K562 (cell line): ENCODE measurements around the gene OR2B2. TPM values are rescaled to one million over a fixed set of nuclear protein-coding genes. Genes with fewer than 3 reads are reported as not detected.
A peak's percentile ranks its signal among the peaks of the same experiment; 100 is the strongest.

Source experiments
- ATAC-seq: fragments of 200-7000 bp; cut with Tn5 transposase; 3 replicates; pipeline ENCODE4 v1.9.1; 2020; ENCODE audit warnings: moderate library complexity
- BruUV-seq: library from RNA; stranded (reverse); fragments of 400-500 nt; replicated peaks from 2 replicates; lab custom pipeline; 2021; lab: Mats Ljungman, UMichigan
- CTCF ChIA-PET: fragments of 300-600 bp; formaldehyde crosslinking; extraction: SDS; loops from one replicate; lab custom pipeline; 2021; ENCODE audit warnings: low intra/inter-chr PET ratio; lab: Yijun Ruan, JAX
- POLR2A ChIA-PET: fragments of 300-600, 350-650 bp; sonication (Branson Sonifier 250); formaldehyde crosslinking; extraction: SDS; loops from one replicate; lab custom pipeline; 2021; ENCODE audit warnings: antibody characterized with exemption, inconsistent platforms; lab: Yijun Ruan, JAX
- DNase-seq, 4 experiments: peaks; one replicate each; pipeline versions ENCODE4 v3.0.0 to v3.0.0-alpha.2; 2011 to 2018; ENCODE audit warnings: low spot score in 3 of 4, mixed read lengths in 3 of 4; ENCODE audit errors: extremely low read depth in 1 of 4
- FAIRE-seq: peaks from 2 replicates; lab custom pipeline; 2011; peaks lifted over from hg19 to GRCh38; lab: Jason Lieb, UNC
- H2AFZ ChIP-seq: 2 replicates; pipeline ENCODE4 v1.6.0; 2011; ENCODE audit warnings: low read depth, low read length, control low read depth, inconsistent platforms
- H3K27ac ChIP-seq: fragments of 200-600 bp; 3 replicates; pipeline ENCODE4 v1.8.0; 2011; ENCODE audit warnings: low read depth, mild to moderate bottlenecking, control low read depth, inconsistent platforms, low read length, moderate library complexity, mixed read lengths; ENCODE audit errors: extremely low read depth
- H3K27me3 ChIP-seq, 2 experiments: fragments of 300-600 bp in 1 of 2; 2 replicates in 1 of 2; 3 replicates in 1 of 2; pipeline versions ENCODE4 v1.6.0 to v1.8.0; 2011; ENCODE audit warnings: inconsistent platforms in 2 of 2, low read length in 2 of 2, mild to moderate bottlenecking in 1 of 2, mixed read lengths in 1 of 2, moderate library complexity in 1 of 2; ENCODE audit not compliant: control insufficient read depth in 2 of 2, insufficient read depth in 2 of 2
- H3K36me3 ChIP-seq: fragments of 300-600 bp; 3 replicates; pipeline ENCODE4 v1.8.0; 2011; ENCODE audit warnings: mild to moderate bottlenecking, low read length, inconsistent platforms; ENCODE audit not compliant: control insufficient read depth, insufficient read depth
- H3K4me1 ChIP-seq, 2 experiments: fragments of 200-600 bp in 1 of 2; replicated peaks in 1 of 2; 2 replicates in 1 of 2; 3 replicates in 1 of 2; pipeline versions ENCODE4 v1.5.1 to v1.8.0; 2011; ENCODE audit warnings: inconsistent platforms in 2 of 2, low read length in 2 of 2, mild to moderate bottlenecking in 1 of 2, mixed read lengths in 1 of 2, moderate library complexity in 1 of 2; ENCODE audit not compliant: control insufficient read depth in 2 of 2, insufficient read depth in 2 of 2
- H3K4me2 ChIP-seq: 2 replicates; pipeline ENCODE4 v1.6.1; 2011; ENCODE audit warnings: low read length, control low read depth, inconsistent platforms, mixed read lengths; ENCODE audit not compliant: insufficient read depth
- H3K4me3 ChIP-seq: fragments of 200-600 bp; sonication (generic), shearing (Covaris generic); 2 replicates; pipeline ENCODE4 v1.5.1; 2016; ENCODE audit warnings: control low read depth, inconsistent platforms
- H3K79me2 ChIP-seq: fragments of 200-600 bp; 3 replicates; pipeline ENCODE4 v1.8.0; 2011; ENCODE audit warnings: low read length, inconsistent platforms; ENCODE audit not compliant: control insufficient read depth, insufficient read depth
- H3K9ac ChIP-seq, 2 experiments: 2 replicates each; pipeline versions ENCODE4 v1.6.0 to v1.6.1; 2011; ENCODE audit warnings: low read depth in 2 of 2, low read length in 2 of 2, control low read depth in 1 of 2, inconsistent platforms in 1 of 2, mild to moderate bottlenecking in 1 of 2, mixed read lengths in 1 of 2; ENCODE audit not compliant: insufficient read depth in 1 of 2
- H3K9me1 ChIP-seq: one replicate; pipeline ENCODE4 v1.6.0; 2011; ENCODE audit warnings: inconsistent platforms, mild to moderate bottlenecking, low read length, moderate library complexity; ENCODE audit not compliant: control insufficient read depth, insufficient read depth
- H3K9me3 ChIP-seq: replicated peaks from 2 replicates; pipeline ENCODE4 v1.5.1; 2011; ENCODE audit warnings: low read depth, low read length, inconsistent platforms; ENCODE audit not compliant: control insufficient read depth, insufficient read depth
- H4K20me1 ChIP-seq: replicated peaks from 2 replicates; pipeline ENCODE4 v1.6.1; 2011; ENCODE audit warnings: low read length, inconsistent platforms, mixed read lengths; ENCODE audit not compliant: control insufficient read depth, insufficient read depth
- BCLAF1 ChIP-seq, 2 experiments: fragments of 450-650 bp in 1 of 2; IDR thresholded peaks; 2 replicates each; pipeline ENCODE4 v1.6.1; 2011 to 2017; ENCODE audit warnings: low read depth in 2 of 2, antibody characterized with exemption in 1 of 2, borderline replicate concordance in 1 of 2, low read length in 1 of 2, mild to moderate bottlenecking in 1 of 2, mixed read lengths in 1 of 2; ENCODE audit not compliant: control insufficient read depth in 1 of 2
- GATA2 ChIP-seq: sonication (generic); formaldehyde crosslinking; IDR thresholded peaks from 2 replicates; pipeline ENCODE4 v1.4.0; 2020; ENCODE audit warnings: mild to moderate bottlenecking, missing genetic modification reagents
- SMARCC2 ChIP-seq: fragments of 450-650 bp; IDR thresholded peaks from 2 replicates; pipeline ENCODE4 v1.6.1; 2017; ENCODE audit warnings: antibody characterized with exemption, moderate library complexity, mild to moderate bottlenecking, low read depth
- SUPT5H ChIP-seq: fragments of 450-650 bp; IDR thresholded peaks from 2 replicates; pipeline ENCODE4 v1.6.1; 2016
- TEAD1 ChIP-seq, 2 experiments: fragments of 450-650 bp in 1 of 2; sonication (generic) in 1 of 2; formaldehyde crosslinking; IDR thresholded peaks; 2 replicates each; pipeline versions ENCODE4 v1.4.0 to v1.8.0; 2020 to 2022; ENCODE audit warnings: mild to moderate bottlenecking in 2 of 2, missing genetic modification reagents in 1 of 2
- TSC22D4 ChIP-seq: fragments of 450-650 bp; IDR thresholded peaks from 2 replicates; pipeline ENCODE4 v1.6.1; 2016; ENCODE audit warnings: missing genetic modification characterization, missing biosample characterization, control low read depth
- ZNF143 ChIP-seq: sonication (generic); formaldehyde crosslinking; IDR thresholded peaks from 2 replicates; pipeline ENCODE4 v1.9.0; 2022; ENCODE audit warnings: mild to moderate bottlenecking, missing genetic modification reagents
- WGBS: fragments of 100-300 bp; shearing (Covaris generic); methylation state at CpG from one replicate; pipeline ENCODE4 v1.1.6; 2016; ENCODE audit warnings: low coverage, mixed read lengths; ENCODE audit not compliant: insufficient coverage; ENCODE audit errors: missing lambda C conversion rate; 5-methylcytosine and 5-hydroxymethylcytosine counted together
- in situ Hi-C: fragments of 300-500 bp; cut with MboI; formaldehyde crosslinking; loops from 4 replicates; pipeline ENCODE4 v1.15.0; 2018; ENCODE audit warnings: inconsistent platforms, mixed read lengths
- intact Hi-C: fragments of 100-400 bp; cut with micrococcal nuclease; formaldehyde crosslinking; loops from 2 replicates; pipeline ENCODE4 v1.14.2; 2022
- polyA plus RNA-seq, 8 experiments: library from polyadenylated mRNA; depleted of rRNA in 4 of 8; stranded (reverse) in 5 of 8; unstranded in 3 of 8; fragments of >200 nt; fragmentation: Nextera tagmentation in 2 of 8; fragmentation: Illumina TruSeq in 1 of 8; extraction: Ambion mirVana in 2 of 8; extraction: Trizol in 1 of 8; gene quantifications; 2 replicates each; pipeline versions ENCODE4 v1.2.1 to v1.2.3, GENCODE V29; 2011 to 2014; ENCODE audit warnings: inconsistent platforms in 1 of 8, missing spikeins in 1 of 8
- total RNA-seq, 7 experiments: library from RNA; depleted of rRNA in 6 of 7; stranded (reverse); fragments of >200 nt in 6 of 7; fragmentation: Illumina TruSeq in 2 of 7; extraction: Trizol in 2 of 7; gene quantifications; 2 replicates each; pipeline versions ENCODE4 v1.2.1 to v1.2.3, GENCODE V29; 2011 to 2021; ENCODE audit warnings: low replicate concordance in 1 of 7
- TF ChIP-seq, protein P1 (sequence below): fragments of 450-650 bp; IDR thresholded peaks from 2 replicates; pipeline ENCODE4 v1.6.1; 2016; ENCODE audit warnings: low read depth, mild to moderate bottlenecking, moderate library complexity
- TF ChIP-seq, protein P2 (sequence below): sonication (generic); formaldehyde crosslinking; IDR thresholded peaks from 2 replicates; pipeline ENCODE4 v1.8.1; 2023; ENCODE audit warnings: mild to moderate bottlenecking, missing genetic modification reagents

Gene OR2B2
- total and polyA plus RNA-seq, 9 of the 15 experiments (the other 6 are each of a cell fraction or from before 2014, with no cell fraction given), result 0.24 TPM; not detected in 8

DNA sequence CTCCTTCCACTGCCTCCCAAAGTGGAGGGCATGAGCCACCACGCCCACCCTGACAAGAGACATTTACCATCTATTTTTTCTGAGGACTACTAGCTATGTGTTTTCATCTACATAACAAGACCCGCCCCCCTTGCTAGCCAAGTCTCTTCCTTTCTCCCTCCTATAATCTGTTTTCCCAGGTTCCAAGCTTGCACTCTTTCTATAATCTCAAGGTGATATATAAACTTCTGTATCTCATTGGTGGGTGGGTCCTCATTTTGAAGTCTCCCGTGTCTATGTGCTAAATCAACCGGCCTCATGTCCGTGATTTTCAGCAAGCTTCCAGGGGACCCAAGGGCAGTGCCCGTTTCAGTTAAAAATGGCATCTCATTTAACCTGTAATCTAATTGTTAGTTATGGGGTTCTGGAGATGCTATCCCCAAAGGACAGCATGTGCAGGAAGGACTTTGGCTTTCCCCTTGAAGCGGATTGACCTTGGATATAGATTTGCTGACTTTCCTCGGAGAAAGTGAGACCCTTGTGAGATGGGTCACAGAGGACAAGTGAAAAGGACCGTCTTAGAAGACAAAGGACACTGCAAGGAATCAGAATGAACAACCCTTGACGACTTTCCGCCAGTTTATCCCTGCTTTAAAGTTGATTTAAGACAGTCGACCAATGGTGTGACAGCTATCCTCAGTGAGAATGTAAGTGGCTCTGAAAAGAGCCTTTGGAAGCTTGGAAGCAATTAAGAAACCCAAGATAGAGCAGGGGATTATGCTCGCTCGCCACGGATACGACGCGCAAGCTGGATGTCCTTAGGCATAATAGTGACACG is 22.4 kb downstream of the OR2B2 start:
- DNase-seq (peak in 1 of 4 experiments; percentile 58), FAIRE-seq (peak; percentile 6), ATAC-seq (no peak)
- H3K36me3 ChIP-seq, result peaks cover 9% of the 10 kb centered on the region; the same call in 1 of the 3 replicates
- intact Hi-C loops, result loop anchor here (5.0 to 10.0 kb wide), 5 partner anchors 218 to 1858 kb away; a partner anchor contains a TSS
- peak overlapping the region; percentile 89 for H3K4me2 ChIP-seq
- BruUV-seq, result TSS peak; percentile 33
- peaks cover 6% of the 10 kb centered on the region for H4K20me1 ChIP-seq
- peak overlapping the region; percentile 71 to 91 for H3K9ac ChIP-seq
- peak overlapping the region; percentile 79 for H3K4me3 ChIP-seq
- peaks cover 49% of the 10 kb centered on the region for H3K79me2 ChIP-seq
- no peak overlapping the region for H2AFZ ChIP-seq
- 27% methylated on average over 19 of the region's 19 CpGs for WGBS
- ChIA-PET CTCF (no interaction called here), POLR2A (interaction anchor here (0.7 to 3.6 kb wide), 33 partner anchors 8 to 1865 kb away, joined by 3 to 190 read pairs (median 6); a partner anchor contains a TSS)
- peak overlapping the region; percentile 85 for H3K27ac ChIP-seq
- in situ Hi-C loops, result loop anchor here (5.0 kb wide), 3 partner anchors 53 to 743 kb away; a partner anchor contains a TSS
- H3K27me3 ChIP-seq, result no peaks in the 10 kb centered on the region
- no peaks in the 10 kb centered on the region for H3K9me3 ChIP-seq
- no peaks in the 10 kb centered on the region for H3K9me1 ChIP-seq
- H3K4me1 ChIP-seq, result peaks cover 11 to 24% of the 10 kb centered on the region in 2 experiments
- TF ChIP-seq ZNF143 (CRISPR knock-in tag) (0 out of 2 replicates have a peak, but pooled peaks have one; percentile 7), SUPT5H (peak; percentile 26; the same call in 1 of the 2 replicates), TEAD1 (CRISPR knock-in tag; IDR thresholded peaks at IDR 0.05) (0 out of 4 replicates have a peak, but pooled peaks have one; percentile 20 to 36), SMARCC2 (0 out of 2 replicates have a peak, but pooled peaks have one; percentile 28), GATA2 (CRISPR knock-in tag) (no peak), BCLAF1 (IDR thresholded peaks at IDR 0.05; ENCODE audit: borderline replicate concordance in 1 of 2, control insufficient read depth in 1 of 2, low read depth in 2 of 2, low read length in 1 of 2) (peak; percentile 46 to 78; a peak in 1 of 4 replicates), TSC22D4 (no peak)
- TF ChIP-seq, protein P1, sequence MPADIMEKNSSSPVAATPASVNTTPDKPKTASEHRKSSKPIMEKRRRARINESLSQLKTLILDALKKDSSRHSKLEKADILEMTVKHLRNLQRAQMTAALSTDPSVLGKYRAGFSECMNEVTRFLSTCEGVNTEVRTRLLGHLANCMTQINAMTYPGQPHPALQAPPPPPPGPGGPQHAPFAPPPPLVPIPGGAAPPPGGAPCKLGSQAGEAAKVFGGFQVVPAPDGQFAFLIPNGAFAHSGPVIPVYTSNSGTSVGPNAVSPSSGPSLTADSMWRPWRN, result no peak
- TF ChIP-seq, protein P2, sequence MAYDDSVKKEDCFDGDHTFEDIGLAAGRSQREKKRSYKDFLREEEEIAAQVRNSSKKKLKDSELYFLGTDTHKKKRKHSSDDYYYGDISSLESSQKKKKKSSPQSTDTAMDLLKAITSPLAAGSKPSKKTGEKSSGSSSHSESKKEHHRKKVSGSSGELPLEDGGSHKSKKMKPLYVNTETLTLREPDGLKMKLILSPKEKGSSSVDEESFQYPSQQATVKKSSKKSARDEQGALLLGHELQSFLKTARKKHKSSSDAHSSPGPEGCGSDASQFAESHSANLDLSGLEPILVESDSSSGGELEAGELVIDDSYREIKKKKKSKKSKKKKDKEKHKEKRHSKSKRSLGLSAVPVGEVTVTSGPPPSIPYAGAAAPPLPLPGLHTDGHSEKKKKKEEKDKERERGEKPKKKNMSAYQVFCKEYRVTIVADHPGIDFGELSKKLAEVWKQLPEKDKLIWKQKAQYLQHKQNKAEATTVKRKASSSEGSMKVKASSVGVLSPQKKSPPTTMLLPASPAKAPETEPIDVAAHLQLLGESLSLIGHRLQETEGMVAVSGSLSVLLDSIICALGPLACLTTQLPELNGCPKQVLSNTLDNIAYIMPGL (CRISPR knock-in tag), result no peak
